Activated CD4-positive, alpha-beta T cell treated with anti-CD3 and anti-CD28 coated beads for 1 hour (primary cell): Measurements from ENCODE around the gene PARP12.

Experiments used
- DNase-seq: peaks from one replicate; pipeline ENCODE4 v3.0.0-alpha.2; 2020

Gene PARP12

GRCh38 chr7:140034421-140034820 lies 28.3 kb downstream of the PARP12 start:
- DNase-seq, result no peak

- DNase-seq, result no peak
These were observed 28.9 kb downstream of the PARP12 start for GRCh38 chr7:140033779-140034363.

- DNase-seq, result no peak
These were observed 29.7 kb downstream of the PARP12 start for GRCh38 chr7:140033036-140033435.

- no peak for DNase-seq
These were observed 31.4 kb downstream of the PARP12 start for GRCh38 chr7:140031364-140031763.

- DNase-seq, result no peak
These were observed 33.7 kb downstream of the PARP12 start for GRCh38 chr7:140029072-140029471.

- no peak for DNase-seq
These were observed 34.4 kb downstream of the PARP12 start for GRCh38 chr7:140028311-140028710.

- DNase-seq, result no peak
These were observed 34.9 kb downstream of the PARP12 start for GRCh38 chr7:140027858-140028257.

GRCh38 chr7:140026935-140027334 lies 35.8 kb downstream of the PARP12 start:
- no peak for DNase-seq

- DNase-seq, result no peak
These were observed 36.8 kb downstream of the PARP12 start for GRCh38 chr7:140025814-140026433.

- no peak for DNase-seq
These were observed 37.5 kb downstream of the PARP12 start for GRCh38 chr7:140025241-140025640.

GRCh38 chr7:140024585-140024984 lies 38.2 kb downstream of the PARP12 start:
- no peak for DNase-seq

GRCh38 chr7:140023728-140024127 lies 39.0 kb downstream of the PARP12 start:
- DNase-seq, result no peak

- no peak for DNase-seq
These were observed 40.1 kb downstream of the PARP12 start for GRCh38 chr7:140022582-140023211.

GRCh38 chr7:140021603-140022002 lies 41.1 kb downstream of the PARP12 start:
- no peak for DNase-seq

- DNase-seq, result no peak
These were observed 43.1 kb downstream of the PARP12 start for GRCh38 chr7:140019606-140020005.

- no peak for DNase-seq
These were observed 43.6 kb downstream of the PARP12 start for GRCh38 chr7:140019172-140019571.

- no peak for DNase-seq
These were observed 44.4 kb downstream of the PARP12 start for GRCh38 chr7:140018125-140019043.

GRCh38 chr7:140017543-140017942 lies 45.2 kb downstream of the PARP12 start:
- no peak for DNase-seq

GRCh38 chr7:140017034-140017433 lies 45.7 kb downstream of the PARP12 start:
- DNase-seq, result no peak

GRCh38 chr7:140016540-140016939 lies 46.2 kb downstream of the PARP12 start:
- DNase-seq, result no peak

- DNase-seq, result no peak
These were observed 47.2 kb downstream of the PARP12 start for GRCh38 chr7:140015471-140015970.

- no peak for DNase-seq
These were observed 48.6 kb downstream of the PARP12 start for GRCh38 chr7:140014123-140014522.

- no peak for DNase-seq
These were observed 49.1 kb downstream of the PARP12 start for GRCh38 chr7:140013676-140014075.
